OCI-LY7 (cell line): ENCODE results near the gene MRPS12. TPM values are rescaled to one million over a fixed set of nuclear protein-coding genes. Genes with fewer than 3 reads are reported as not detected.

Experiments
- BruUV-seq: library from RNA; stranded (reverse); fragments of 400-500 nt; replicated peaks from 2 replicates; lab custom pipeline; 2021; lab: Mats Ljungman, UMichigan
- CTCF ChIA-PET: fragments of 300-600 bp; sonication (Branson Sonifier 250); formaldehyde crosslinking; loops from one replicate; lab custom pipeline; 2022; ENCODE audit warnings: antibody characterized with exemption; ENCODE audit not compliant: unreplicated experiment; lab: Charles Lee
- POLR2A ChIA-PET: fragments of 300-600 bp; sonication (Branson Sonifier 250); formaldehyde crosslinking; loops from one replicate; lab custom pipeline; 2022; ENCODE audit warnings: antibody characterized with exemption; lab: Charles Lee
- DNase-seq: peaks from one replicate; pipeline ENCODE4 v3.0.0-alpha.2; 2015; ENCODE audit warnings: low spot score
- H2AFZ ChIP-seq: fragments of 200-600 bp; sonication (generic), shearing (Covaris generic); 2 replicates; pipeline ENCODE4 v1.6.1; 2014; ENCODE audit warnings: mild to moderate bottlenecking, antibody characterized with exemption, low read length, moderate library complexity
- H3K27ac ChIP-seq: fragments of 200-600 bp; sonication (generic); 2 replicates; pipeline ENCODE4 v1.5.1; 2014; ENCODE audit warnings: mixed run types, low read depth, mild to moderate bottlenecking, moderate library complexity, low read length, inconsistent platforms; ENCODE audit not compliant: poor library complexity, severe bottlenecking
- H3K36me3 ChIP-seq: fragments of 200-600 bp; sonication (generic); 2 replicates; pipeline ENCODE4 v1.6.1; 2014; ENCODE audit warnings: mild to moderate bottlenecking, antibody characterized with exemption, low read length, moderate library complexity, mixed read lengths; ENCODE audit not compliant: insufficient read depth
- H3K4me1 ChIP-seq: fragments of 200-600 bp; sonication (generic); 2 replicates; pipeline ENCODE4 v1.5.1; 2014; ENCODE audit warnings: mild to moderate bottlenecking, low read length; ENCODE audit not compliant: insufficient read depth, poor library complexity, severe bottlenecking
- H3K4me2 ChIP-seq: fragments of 200-600 bp; sonication (generic); 2 replicates; pipeline ENCODE4 v1.6.1; 2014; ENCODE audit warnings: mild to moderate bottlenecking, low read length
- H3K4me3 ChIP-seq: fragments of 200-600 bp; sonication (generic); 2 replicates; pipeline ENCODE4 v1.5.1; 2014; ENCODE audit warnings: mild to moderate bottlenecking, low read depth, low read length; ENCODE audit not compliant: poor library complexity, severe bottlenecking
- H3K79me2 ChIP-seq: fragments of 200-600 bp; sonication (generic); 2 replicates; pipeline ENCODE4 v1.6.1; 2016; ENCODE audit warnings: low read depth, mild to moderate bottlenecking, low read length, moderate library complexity, mixed read lengths; ENCODE audit not compliant: insufficient read depth
- H3K9me2 ChIP-seq: fragments of 200-600 bp; sonication (generic); 2 replicates; pipeline ENCODE4 v1.6.1; 2016; ENCODE audit warnings: mild to moderate bottlenecking, low read length, mixed read lengths; ENCODE audit not compliant: insufficient read depth
- H3K9me3 ChIP-seq: fragments of 200-600 bp; sonication (generic); 2 replicates; pipeline ENCODE4 v1.6.1; 2014; ENCODE audit warnings: mild to moderate bottlenecking, mixed run types, low read length, mixed read lengths
- H4K20me1 ChIP-seq: fragments of 200-600 bp; sonication (generic); 2 replicates; pipeline ENCODE4 v1.6.1; 2014; ENCODE audit warnings: mild to moderate bottlenecking, antibody characterized with exemption, low read length, moderate library complexity, mixed read lengths; ENCODE audit not compliant: insufficient read depth
- EZH2phosphoT487 ChIP-seq: fragments of 200-600 bp; sonication (generic); IDR thresholded peaks from 2 replicates; pipeline ENCODE4 v1.6.1; 2018; ENCODE audit warnings: low read depth, borderline replicate concordance, mild to moderate bottlenecking, mixed run types, antibody characterized with exemption, low read length, moderate library complexity, mixed read lengths
- intact Hi-C: fragments of 100-400 bp; cut with micrococcal nuclease; formaldehyde crosslinking; loops from one replicate; pipeline ENCODE4 v1.10.0; 2022; ENCODE audit not compliant: unreplicated experiment
- total RNA-seq, 2 experiments: library from RNA; depleted of rRNA in 1 of 2; stranded (reverse); fragments of >200 nt in 1 of 2; shearing (Covaris generic) in 1 of 2; gene quantifications; 2 replicates each; pipeline ENCODE4 v1.2.3, GENCODE V29; 2014 to 2022
- TF ChIP-seq, protein P1 (sequence below): fragments of 200-600 bp; sonication (generic); conservative IDR thresholded peaks from 2 replicates; pipeline ENCODE4 v1.5.1; 2014; ENCODE audit warnings: mild to moderate bottlenecking, antibody characterized with exemption, low read length, moderate library complexity, mixed read lengths

Gene MRPS12
- total RNA-seq, 2 experiments from 2014 or later = 63.5 to 74.6 TPM

- POLR2A ChIA-PET = interaction anchor here (0.6 kb wide), 1 partner anchor 371 kb away, joined by 4 read pairs; no protein-coding TSS in a partner anchor
- intact Hi-C loops = no loop called here
- H3K9me3 ChIP-seq = no peaks in the 10 kb centered on the region
- H3K27ac ChIP-seq = no peak overlapping the region
- no peak overlapping the region for H2AFZ ChIP-seq
- TF ChIP-seq, protein P1, sequence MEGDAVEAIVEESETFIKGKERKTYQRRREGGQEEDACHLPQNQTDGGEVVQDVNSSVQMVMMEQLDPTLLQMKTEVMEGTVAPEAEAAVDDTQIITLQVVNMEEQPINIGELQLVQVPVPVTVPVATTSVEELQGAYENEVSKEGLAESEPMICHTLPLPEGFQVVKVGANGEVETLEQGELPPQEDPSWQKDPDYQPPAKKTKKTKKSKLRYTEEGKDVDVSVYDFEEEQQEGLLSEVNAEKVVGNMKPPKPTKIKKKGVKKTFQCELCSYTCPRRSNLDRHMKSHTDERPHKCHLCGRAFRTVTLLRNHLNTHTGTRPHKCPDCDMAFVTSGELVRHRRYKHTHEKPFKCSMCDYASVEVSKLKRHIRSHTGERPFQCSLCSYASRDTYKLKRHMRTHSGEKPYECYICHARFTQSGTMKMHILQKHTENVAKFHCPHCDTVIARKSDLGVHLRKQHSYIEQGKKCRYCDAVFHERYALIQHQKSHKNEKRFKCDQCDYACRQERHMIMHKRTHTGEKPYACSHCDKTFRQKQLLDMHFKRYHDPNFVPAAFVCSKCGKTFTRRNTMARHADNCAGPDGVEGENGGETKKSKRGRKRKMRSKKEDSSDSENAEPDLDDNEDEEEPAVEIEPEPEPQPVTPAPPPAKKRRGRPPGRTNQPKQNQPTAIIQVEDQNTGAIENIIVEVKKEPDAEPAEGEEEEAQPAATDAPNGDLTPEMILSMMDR = no peak
- no peak for TF ChIP-seq EZH2phosphoT487
- no peaks in the 10 kb centered on the region for H4K20me1 ChIP-seq
- H3K79me2 ChIP-seq = no peaks in the 10 kb centered on the region
- DNase-seq = peak; percentile 53
- CTCF ChIA-PET = interaction anchor here (0.6 kb wide), 1 partner anchor 93 kb away, joined by 3 read pairs; no protein-coding TSS in a partner anchor
- no peaks in the 10 kb centered on the region for H3K36me3 ChIP-seq
- H3K4me1 ChIP-seq = no peaks in the 10 kb centered on the region
- BruUV-seq = no TSS peak
- H3K9me2 ChIP-seq = no peaks in the 10 kb centered on the region
- H3K4me2 ChIP-seq = no peak overlapping the region; the same call in 1 of the 2 replicates
- no peak overlapping the region for H3K4me3 ChIP-seq
Measured at GRCh38 chr19:38949580-38950367, 19.0 kb downstream of the MRPS12 start.

DNA sequence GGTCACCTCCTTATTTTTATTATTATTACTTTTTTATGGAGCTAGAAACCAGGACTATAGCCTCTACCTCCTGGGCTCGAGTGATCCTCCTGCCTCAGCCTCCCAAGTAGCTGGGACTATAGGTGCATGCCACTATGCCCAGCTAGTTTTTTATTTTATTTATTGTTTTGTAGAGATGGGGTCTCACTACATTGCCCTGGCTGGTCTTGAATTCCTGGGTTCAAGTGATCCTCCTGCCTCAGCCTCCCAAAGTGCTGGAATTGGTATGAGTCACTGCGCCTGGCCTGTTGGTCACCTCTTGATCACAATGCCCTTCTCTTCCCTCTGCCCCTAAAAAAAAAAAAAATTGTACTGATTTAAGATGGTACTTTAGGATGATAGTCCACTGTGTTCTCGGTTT lies 20.4 kb downstream of the MRPS12 start:
- Histone ChIP-seq H3K9me2 (no peaks in the 10 kb centered on the region), H3K4me3 (no peak overlapping the region), H3K9me3 (no peaks in the 10 kb centered on the region), H3K79me2 (no peaks in the 10 kb centered on the region), H3K4me2 (no peak overlapping the region), H3K36me3 (no peaks in the 10 kb centered on the region), H3K4me1 (no peaks in the 10 kb centered on the region), H2AFZ (no peak overlapping the region), H4K20me1 (no peaks in the 10 kb centered on the region), H3K27ac (no peak overlapping the region)
- CTCF ChIA-PET = no interaction called here
- no peak for DNase-seq
- BruUV-seq = no TSS peak
- TF ChIP-seq, protein P1 = no peak
- TF ChIP-seq EZH2phosphoT487 = no peak
- intact Hi-C loops = no loop called here
- POLR2A ChIA-PET = interaction anchor here (0.7 kb wide), 1 partner anchor 20 kb away, joined by 3 read pairs; no protein-coding TSS in a partner anchor
